Mesodermal cell (in vitro differentiated cells): ENCODE results near the gene SEMA3F.

Source experiments
- H3K27ac ChIP-seq: 2 replicates; pipeline ENCODE4 v1.7.0; 2013; ENCODE audit warnings: mild to moderate bottlenecking, low read depth, low read length, moderate library complexity; ENCODE audit not compliant: severe bottlenecking
- H3K36me3 ChIP-seq: 2 replicates; pipeline ENCODE4 v1.7.1; 2013; ENCODE audit warnings: mild to moderate bottlenecking, low read length, moderate library complexity; ENCODE audit not compliant: control insufficient read depth, insufficient read depth
- H3K4me1 ChIP-seq: one replicate; pipeline ENCODE4 v1.7.1; 2013; ENCODE audit warnings: mild to moderate bottlenecking, low read length; ENCODE audit not compliant: insufficient read depth, control insufficient read depth, poor library complexity, severe bottlenecking
- H3K4me3 ChIP-seq: 2 replicates; pipeline ENCODE4 v1.7.0; 2013; ENCODE audit warnings: low read length, control low read depth, mild to moderate bottlenecking; ENCODE audit not compliant: insufficient read depth, poor library complexity, severe bottlenecking; ENCODE audit errors: extremely low read depth
- H3K9me3 ChIP-seq: 2 replicates; pipeline ENCODE4 v1.7.1; 2013; ENCODE audit warnings: mild to moderate bottlenecking, low read length, moderate library complexity; ENCODE audit not compliant: control insufficient read depth
- WGBS, 2 experiments: methylation state at CpG; one replicate each; pipeline ENCODE4 v1.1.5; 2013; ENCODE audit warnings: missing lambda C conversion rate in 2 of 2; ENCODE audit not compliant: insufficient coverage in 2 of 2; 5-methylcytosine and 5-hydroxymethylcytosine counted together

Gene SEMA3F

GRCh38 chr3:50213373-50213772, 58.2 kb downstream of the SEMA3F start:
- Histone ChIP-seq H3K27ac (no peak overlapping the region), H3K36me3 (no peaks in the 10 kb centered on the region), H3K4me1 (peaks cover 3% of the 10 kb centered on the region), H3K9me3 (no peaks in the 10 kb centered on the region), H3K4me3 (no peak overlapping the region)
- WGBS, 2 experiments = 95 to 98% methylated on average over 9 to 11 of the region's 12 CpGs

- WGBS, 2 experiments = 85 to 95% methylated on average over 9 to 10 of the region's 10 CpGs
- H3K4me1 ChIP-seq = peaks cover 3% of the 10 kb centered on the region
- no peaks in the 10 kb centered on the region for H3K9me3 ChIP-seq
- H3K36me3 ChIP-seq = no peaks in the 10 kb centered on the region
- no peak overlapping the region for H3K27ac ChIP-seq
- H3K4me3 ChIP-seq = no peak overlapping the region
Observed at GRCh38 chr3:50214824-50215223, 59.7 kb downstream of the SEMA3F start.

- Histone ChIP-seq H3K4me1 (peaks cover 3% of the 10 kb centered on the region), H3K4me3 (no peak overlapping the region), H3K27ac (no peak overlapping the region), H3K36me3 (no peaks in the 10 kb centered on the region), H3K9me3 (no peaks in the 10 kb centered on the region)
- 85 to 93% methylated on average over 2 to 5 of the region's 9 CpGs for WGBS, 2 experiments
Observed at GRCh38 chr3:50215529-50215928, 60.4 kb downstream of the SEMA3F start.

- Histone ChIP-seq H3K9me3 (no peaks in the 10 kb centered on the region), H3K27ac (no peak overlapping the region), H3K36me3 (no peaks in the 10 kb centered on the region), H3K4me1 (no peaks in the 10 kb centered on the region), H3K4me3 (no peak overlapping the region)
- 79 to 91% methylated on average over 4 to 6 of the region's 10 CpGs for WGBS, 2 experiments
Observed at GRCh38 chr3:50217681-50218080, 62.6 kb downstream of the SEMA3F start.

- Histone ChIP-seq H3K4me3 (no peak overlapping the region), H3K9me3 (no peaks in the 10 kb centered on the region), H3K27ac (no peak overlapping the region), H3K36me3 (no peaks in the 10 kb centered on the region), H3K4me1 (no peaks in the 10 kb centered on the region)
- 89 to 93% methylated on average over 15 of the region's 17 CpGs for WGBS, 2 experiments
Observed at GRCh38 chr3:50218448-50218847, 63.3 kb downstream of the SEMA3F start.

GRCh38 chr3:50219285-50219684, 64.2 kb downstream of the SEMA3F start:
- 94 to 95% methylated on average over 5 of the region's 5 CpGs for WGBS, 2 experiments
- Histone ChIP-seq H3K9me3 (no peaks in the 10 kb centered on the region), H3K4me1 (no peaks in the 10 kb centered on the region), H3K4me3 (no peak overlapping the region), H3K27ac (no peak overlapping the region), H3K36me3 (no peaks in the 10 kb centered on the region)

GRCh38 chr3:50220109-50220508, 65.0 kb downstream of the SEMA3F start:
- no peak overlapping the region for H3K27ac ChIP-seq

GRCh38 chr3:50221051-50221410, 65.9 kb downstream of the SEMA3F start:
- Histone ChIP-seq H3K27ac (no peak overlapping the region), H3K9me3 (no peaks in the 10 kb centered on the region), H3K4me1 (no peaks in the 10 kb centered on the region), H3K36me3 (no peaks in the 10 kb centered on the region), H3K4me3 (no peak overlapping the region)
- WGBS, 2 experiments = 92 to 94% methylated on average over 3 of the region's 4 CpGs

More at GRCh38 chr3:50220109-50220508, 65.0 kb downstream of the SEMA3F start:
- H3K9me3 ChIP-seq = no peaks in the 10 kb centered on the region
- no peak overlapping the region for H3K4me3 ChIP-seq
- H3K4me1 ChIP-seq = no peaks in the 10 kb centered on the region
- WGBS, 2 experiments = 88 to 96% methylated on average over 4 to 5 of the region's 6 CpGs
- H3K36me3 ChIP-seq = no peaks in the 10 kb centered on the region

GRCh38 chr3:50221411-50222168, 66.5 kb downstream of the SEMA3F start:
- H3K27ac ChIP-seq = no peak overlapping the region
- H3K4me1 ChIP-seq = no peaks in the 10 kb centered on the region
- H3K9me3 ChIP-seq = no peaks in the 10 kb centered on the region
- H3K36me3 ChIP-seq = no peaks in the 10 kb centered on the region
- H3K4me3 ChIP-seq = no peak overlapping the region
- 71 to 76% methylated on average over 12 of the region's 12 CpGs for WGBS, 2 experiments

- H3K36me3 ChIP-seq = no peaks in the 10 kb centered on the region
- no peak overlapping the region for H3K4me3 ChIP-seq
- H3K27ac ChIP-seq = no peak overlapping the region
- no peaks in the 10 kb centered on the region for H3K4me1 ChIP-seq
- H3K9me3 ChIP-seq = no peaks in the 10 kb centered on the region
- WGBS, 2 experiments = 71 to 89% methylated on average over 1 of the region's 1 CpG
Observed at GRCh38 chr3:50222169-50222528, 67.0 kb downstream of the SEMA3F start.

GRCh38 chr3:50224639-50225038, 69.5 kb downstream of the SEMA3F start:
- Histone ChIP-seq H3K4me1 (peaks cover 10% of the 10 kb centered on the region), H3K36me3 (no peaks in the 10 kb centered on the region), H3K4me3 (no peak overlapping the region), H3K9me3 (no peaks in the 10 kb centered on the region), H3K27ac (no peak overlapping the region)
- 76 to 84% methylated on average over 5 of the region's 5 CpGs for WGBS, 2 experiments
